ENCODE results near the gene URAD. TPM values are rescaled to one million over a fixed set of nuclear protein-coding genes. Genes with fewer than 3 reads are reported as not detected.

URAD gene
- total RNA-seq, 1 donor from 2014 or later = not detected

GRCh38 chr13:28022848-28023518 lies 34.5 kb upstream of the URAD start:
- no peak overlapping the region for H3K27ac ChIP-seq (replicated peaks)
- no peaks in the 10 kb centered on the region for H3K36me3 ChIP-seq
- no peaks in the 10 kb centered on the region for H3K9me3 ChIP-seq (replicated peaks)
- H3K27me3 ChIP-seq (ENCODE audit: low read depth) = peaks cover 37% of the 10 kb centered on the region
- no peak for DNase-seq
- no peak for TF ChIP-seq CTCF (IDR thresholded peaks at IDR 0.05; ENCODE audit: borderline replicate concordance)
- H3K4me1 ChIP-seq = peaks cover 8% of the 10 kb centered on the region
- intact Hi-C loops (cut with micrococcal nuclease) = no loop called here
- H3K4me3 ChIP-seq = no peak overlapping the region

GRCh38 chr13:28014301-28014700 lies 25.8 kb upstream of the URAD start:
- H3K4me1 ChIP-seq = no peaks in the 10 kb centered on the region
- no peak overlapping the region for H3K27ac ChIP-seq (replicated peaks)
- no peak for DNase-seq
- no peak overlapping the region for H3K4me3 ChIP-seq
- TF ChIP-seq CTCF (IDR thresholded peaks at IDR 0.05; ENCODE audit: borderline replicate concordance) = no peak
- H3K27me3 ChIP-seq (ENCODE audit: low read depth) = peaks cover 86% of the 10 kb centered on the region
- H3K36me3 ChIP-seq = no peaks in the 10 kb centered on the region
- intact Hi-C loops (cut with micrococcal nuclease) = no loop called here
- H3K9me3 ChIP-seq (replicated peaks) = no peaks in the 10 kb centered on the region

GRCh38 chr13:28013482-28013881 lies 25.0 kb upstream of the URAD start:
- DNase-seq = no peak
- TF ChIP-seq CTCF (IDR thresholded peaks at IDR 0.05; ENCODE audit: borderline replicate concordance) = no peak
- Histone ChIP-seq H3K9me3 (replicated peaks) (no peaks in the 10 kb centered on the region), H3K27ac (replicated peaks) (no peak overlapping the region), H3K27me3 (ENCODE audit: low read depth) (peaks cover 91% of the 10 kb centered on the region), H3K36me3 (no peaks in the 10 kb centered on the region), H3K4me3 (no peak overlapping the region), H3K4me1 (no peaks in the 10 kb centered on the region)
- intact Hi-C loops (cut with micrococcal nuclease) = no loop called here

GRCh38 chr13:28012896-28013295 lies 24.4 kb upstream of the URAD start:
- Histone ChIP-seq H3K4me1 (no peaks in the 10 kb centered on the region), H3K27ac (replicated peaks) (no peak overlapping the region), H3K27me3 (ENCODE audit: low read depth) (peaks cover 88% of the 10 kb centered on the region), H3K4me3 (no peak overlapping the region), H3K9me3 (replicated peaks) (no peaks in the 10 kb centered on the region), H3K36me3 (no peaks in the 10 kb centered on the region)
- no peak for TF ChIP-seq CTCF (IDR thresholded peaks at IDR 0.05; ENCODE audit: borderline replicate concordance)
- no peak for DNase-seq
- intact Hi-C loops (cut with micrococcal nuclease) = no loop called here

- H3K27ac ChIP-seq (replicated peaks) = no peak overlapping the region
- no peak overlapping the region for H3K4me3 ChIP-seq
- no peaks in the 10 kb centered on the region for H3K36me3 ChIP-seq
- H3K4me1 ChIP-seq = no peaks in the 10 kb centered on the region
- no peak for DNase-seq
- no peak for TF ChIP-seq CTCF (IDR thresholded peaks at IDR 0.05; ENCODE audit: borderline replicate concordance)
- intact Hi-C loops (cut with micrococcal nuclease) = no loop called here
- no peaks in the 10 kb centered on the region for H3K9me3 ChIP-seq (replicated peaks)
- H3K27me3 ChIP-seq (ENCODE audit: low read depth) = peaks cover 83% of the 10 kb centered on the region
These were observed 23.9 kb upstream of the URAD start for GRCh38 chr13:28012383-28012782.
